Loucy (cell line): ENCODE measurements around the gene CUEDC1.

Experiments used
- H2AFZ ChIP-seq: fragments of 200-600 bp; sonication (generic); 2 replicates; pipeline ENCODE4 v1.6.0; 2016; ENCODE audit warnings: antibody characterized with exemption, mild to moderate bottlenecking, low read length, moderate library complexity
- H3F3A ChIP-seq: fragments of 200-600 bp; 2 replicates; pipeline ENCODE4 v1.6.0; 2016; ENCODE audit warnings: antibody characterized with exemption, low read depth, mild to moderate bottlenecking
- H3K27me3 ChIP-seq: fragments of 200-600 bp; sonication (generic); 2 replicates; pipeline ENCODE4 v1.6.1; 2014; ENCODE audit warnings: low read length, mild to moderate bottlenecking; ENCODE audit not compliant: insufficient read depth, poor library complexity, severe bottlenecking
- H3K36me3 ChIP-seq: fragments of 200-600 bp; sonication (generic); 2 replicates; pipeline ENCODE4 v1.6.1; 2016; ENCODE audit warnings: low read length; ENCODE audit not compliant: insufficient read depth
- H3K4me1 ChIP-seq: fragments of 200-600 bp; sonication (generic); 2 replicates; pipeline ENCODE4 v1.5.1; 2014; ENCODE audit warnings: low read length, mild to moderate bottlenecking; ENCODE audit not compliant: insufficient read depth, poor library complexity, severe bottlenecking
- H3K4me2 ChIP-seq: fragments of 200-600 bp; sonication (generic); 2 replicates; pipeline ENCODE4 v1.6.0; 2014; ENCODE audit warnings: antibody characterized with exemption, low read length, low read depth, mild to moderate bottlenecking; ENCODE audit not compliant: poor library complexity, severe bottlenecking
- H3K4me3 ChIP-seq: fragments of 200-600 bp; sonication (generic); 2 replicates; pipeline ENCODE4 v1.5.1; 2014; ENCODE audit warnings: low read length, mild to moderate bottlenecking, mixed read lengths; ENCODE audit not compliant: poor library complexity, severe bottlenecking
- H3K79me2 ChIP-seq: fragments of 200-600 bp; sonication (generic); 2 replicates; pipeline ENCODE4 v1.6.1; 2014; ENCODE audit warnings: low read length; ENCODE audit not compliant: insufficient read depth
- H3K9ac ChIP-seq: fragments of 200-600 bp; sonication (generic); 2 replicates; pipeline ENCODE4 v1.6.0; 2014; ENCODE audit warnings: mild to moderate bottlenecking, low read depth, low read length, moderate library complexity; ENCODE audit not compliant: poor library complexity, severe bottlenecking
- H3K9me2 ChIP-seq: fragments of 200-600 bp; sonication (generic); replicated peaks from 2 replicates; pipeline ENCODE4 v1.6.1; 2016; ENCODE audit warnings: low read depth, low read length, mixed read lengths
- H3K9me3 ChIP-seq: fragments of 200-600 bp; sonication (generic); 2 replicates; pipeline ENCODE4 v1.6.1; 2014; ENCODE audit warnings: mild to moderate bottlenecking, antibody characterized with exemption, low read length, low read depth; ENCODE audit not compliant: insufficient read depth
- H4K20me1 ChIP-seq: fragments of 200-600 bp; sonication (generic); 2 replicates; pipeline ENCODE4 v1.6.0; 2014; ENCODE audit warnings: antibody characterized with exemption, low read length, mild to moderate bottlenecking; ENCODE audit not compliant: insufficient read depth, poor library complexity, severe bottlenecking
- EZH2phosphoT487 ChIP-seq: fragments of 200-600 bp; IDR thresholded peaks from 2 replicates; pipeline ENCODE4 v1.6.1; 2018; ENCODE audit warnings: antibody characterized with exemption, mild to moderate bottlenecking, moderate library complexity, borderline replicate concordance
- TF ChIP-seq, protein P1 (sequence below): fragments of 200-600 bp; sonication (generic); conservative IDR thresholded peaks from 2 replicates; pipeline ENCODE4 v1.5.1; 2014; ENCODE audit warnings: mild to moderate bottlenecking, antibody characterized with exemption, low read length

Gene CUEDC1

GRCh38 chr17:57957120-57957850, 2.1 kb upstream of the CUEDC1 start:
- H3K79me2 ChIP-seq, result no peaks in the 10 kb centered on the region
- H3K36me3 ChIP-seq, result no peaks in the 10 kb centered on the region
- no peak overlapping the region for H2AFZ ChIP-seq
- H3K9me3 ChIP-seq, result no peaks in the 10 kb centered on the region
- no peaks in the 10 kb centered on the region for H3K9me2 ChIP-seq
- no peaks in the 10 kb centered on the region for H3K27me3 ChIP-seq
- H3K9ac ChIP-seq, result no peak overlapping the region
- peaks cover 35% of the 10 kb centered on the region for H3K4me1 ChIP-seq
- no peaks in the 10 kb centered on the region for H4K20me1 ChIP-seq
- H3F3A ChIP-seq, result no peaks in the 10 kb centered on the region
- H3K4me3 ChIP-seq, result no peak overlapping the region
- TF ChIP-seq, protein P1, sequence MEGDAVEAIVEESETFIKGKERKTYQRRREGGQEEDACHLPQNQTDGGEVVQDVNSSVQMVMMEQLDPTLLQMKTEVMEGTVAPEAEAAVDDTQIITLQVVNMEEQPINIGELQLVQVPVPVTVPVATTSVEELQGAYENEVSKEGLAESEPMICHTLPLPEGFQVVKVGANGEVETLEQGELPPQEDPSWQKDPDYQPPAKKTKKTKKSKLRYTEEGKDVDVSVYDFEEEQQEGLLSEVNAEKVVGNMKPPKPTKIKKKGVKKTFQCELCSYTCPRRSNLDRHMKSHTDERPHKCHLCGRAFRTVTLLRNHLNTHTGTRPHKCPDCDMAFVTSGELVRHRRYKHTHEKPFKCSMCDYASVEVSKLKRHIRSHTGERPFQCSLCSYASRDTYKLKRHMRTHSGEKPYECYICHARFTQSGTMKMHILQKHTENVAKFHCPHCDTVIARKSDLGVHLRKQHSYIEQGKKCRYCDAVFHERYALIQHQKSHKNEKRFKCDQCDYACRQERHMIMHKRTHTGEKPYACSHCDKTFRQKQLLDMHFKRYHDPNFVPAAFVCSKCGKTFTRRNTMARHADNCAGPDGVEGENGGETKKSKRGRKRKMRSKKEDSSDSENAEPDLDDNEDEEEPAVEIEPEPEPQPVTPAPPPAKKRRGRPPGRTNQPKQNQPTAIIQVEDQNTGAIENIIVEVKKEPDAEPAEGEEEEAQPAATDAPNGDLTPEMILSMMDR, result no peak
- TF ChIP-seq EZH2phosphoT487, result no peak
- no peak overlapping the region for H3K4me2 ChIP-seq

GRCh38 chr17:57956291-57957119, 1.3 kb upstream of the CUEDC1 start:
- H3K9ac ChIP-seq, result no peak overlapping the region

DNA sequence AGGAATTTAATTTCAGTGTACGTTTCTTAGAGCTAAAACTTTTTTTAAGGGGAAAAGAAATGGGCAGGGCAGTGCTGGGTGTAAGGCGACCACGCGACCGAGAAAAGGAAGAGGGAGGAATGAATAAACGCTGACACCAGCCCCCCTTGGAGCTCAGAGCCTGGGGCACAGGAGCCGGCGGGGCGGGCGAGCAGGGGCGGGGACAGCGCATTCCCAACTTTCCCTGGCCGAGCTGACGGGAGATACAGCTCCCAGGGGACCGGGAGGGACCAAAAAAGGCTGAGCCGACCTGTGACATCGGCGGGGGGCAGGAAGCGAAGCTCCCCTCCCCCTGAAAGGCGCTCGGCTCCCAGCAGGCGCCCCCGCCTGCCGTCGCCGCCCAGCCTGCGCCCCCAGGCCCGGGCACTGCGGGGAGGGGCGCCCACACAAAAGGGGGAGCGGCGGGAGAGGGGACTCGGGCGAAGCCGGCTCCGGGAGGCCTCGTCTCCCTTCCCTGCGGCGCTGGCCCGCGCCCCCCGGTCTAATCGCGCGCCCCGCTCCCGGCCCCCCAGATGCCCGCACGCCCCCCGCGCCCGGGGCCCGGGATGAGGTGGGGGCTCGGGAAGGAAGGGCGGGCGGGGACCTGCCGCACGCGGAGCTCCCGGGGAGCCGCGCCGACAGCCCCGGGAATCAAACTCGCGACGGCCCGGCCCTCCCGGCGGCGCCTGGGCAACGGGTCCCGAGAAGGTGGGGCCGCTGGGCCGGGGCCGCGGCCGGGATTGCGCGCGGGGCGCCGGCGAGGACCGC, 622 bp downstream of the CUEDC1 start:
- Histone ChIP-seq H3K79me2 (no peaks in the 10 kb centered on the region), H3K9ac (no peak overlapping the region), H2AFZ (no peak overlapping the region), H4K20me1 (no peaks in the 10 kb centered on the region), H3K9me3 (no peaks in the 10 kb centered on the region), H3K4me3 (peak overlapping the region; percentile 63), H3K27me3 (no peaks in the 10 kb centered on the region), H3K4me1 (peaks cover 55% of the 10 kb centered on the region), H3K4me2 (peak overlapping the region; percentile 51), H3K36me3 (no peaks in the 10 kb centered on the region), H3F3A (no peaks in the 10 kb centered on the region), H3K9me2 (no peaks in the 10 kb centered on the region)
- TF ChIP-seq, protein P1, result no peak
- no peak for TF ChIP-seq EZH2phosphoT487

More at GRCh38 chr17:57956291-57957119, 1.3 kb upstream of the CUEDC1 start:
- Histone ChIP-seq H3K9me2 (no peaks in the 10 kb centered on the region), H3F3A (no peaks in the 10 kb centered on the region), H3K79me2 (no peaks in the 10 kb centered on the region), H3K4me2 (peak overlapping the region; percentile 77), H3K4me3 (peak overlapping the region; percentile 73), H3K4me1 (peaks cover 41% of the 10 kb centered on the region), H2AFZ (no peak overlapping the region), H3K36me3 (no peaks in the 10 kb centered on the region), H4K20me1 (no peaks in the 10 kb centered on the region), H3K27me3 (no peaks in the 10 kb centered on the region), H3K9me3 (no peaks in the 10 kb centered on the region)
- TF ChIP-seq EZH2phosphoT487, result no peak
- TF ChIP-seq, protein P1, result no peak
